HEK293 (cell line): ENCODE data around the gene RNF182.

Source experiments
- CTCF ChIA-PET: fragments of 350-600 bp; formaldehyde crosslinking; extraction: SDS; loops from one replicate; lab custom pipeline; 2021; ENCODE audit warnings: antibody characterized with exemption; lab: Yijun Ruan, JAX
- POLR2A ChIA-PET: fragments of 300-600 bp; formaldehyde crosslinking; extraction: SDS; loops from one replicate; lab custom pipeline; 2020; ENCODE audit warnings: antibody characterized with exemption, inconsistent platforms; lab: Yijun Ruan, JAX
- H3K27ac ChIP-seq: fragments of 200-500 bp; sonication (Bioruptor generic); 2 replicates; pipeline ENCODE4 v1.5.1; 2014; ENCODE audit warnings: low read depth, low read length, control low read depth, inconsistent platforms; ENCODE audit errors: extremely low read depth
- H3K36me3 ChIP-seq, 2 experiments: fragments of 200-500 bp in 1 of 2; sonication (Bioruptor generic) in 1 of 2; 1 replicate in 1 of 2; 2 replicates in 1 of 2; pipeline ENCODE4 v1.5.1; 2014 to 2017; ENCODE audit warnings: inconsistent platforms in 2 of 2, low read length in 2 of 2; ENCODE audit not compliant: control insufficient read depth in 2 of 2, insufficient read depth in 1 of 2
- H3K4me1 ChIP-seq: fragments of 200-500 bp; sonication (Bioruptor generic); 2 replicates; pipeline ENCODE4 v1.5.1; 2014; ENCODE audit warnings: mild to moderate bottlenecking, low read length, inconsistent platforms; ENCODE audit not compliant: control insufficient read depth, insufficient read depth
- H3K4me3 ChIP-seq: 2 replicates; pipeline ENCODE4 v1.5.1; 2011; ENCODE audit warnings: low read depth, mild to moderate bottlenecking, control low read depth, low read length, moderate library complexity
- H3K9me3 ChIP-seq: fragments of 200-500 bp; sonication (Bioruptor generic); 2 replicates; pipeline ENCODE4 v1.5.1; 2014; ENCODE audit warnings: low read depth, low read length, inconsistent platforms; ENCODE audit not compliant: control insufficient read depth, insufficient read depth
- SP3 ChIP-seq: fragments of 450-650 bp; formaldehyde crosslinking; IDR thresholded peaks from 2 replicates; pipeline ENCODE4 v1.5.1; 2016; ENCODE audit warnings: missing biosample characterization, missing genetic modification characterization
- ZBTB17 ChIP-seq: fragments of 450-650 bp; formaldehyde crosslinking; IDR thresholded peaks from 2 replicates; pipeline ENCODE4 v1.5.1; 2016; ENCODE audit warnings: missing biosample characterization, missing genetic modification characterization
- ZFHX2 ChIP-seq: fragments of 450-650 bp; formaldehyde crosslinking; conservative IDR thresholded peaks from 2 replicates; pipeline ENCODE4 v1.5.1; 2016; ENCODE audit warnings: missing biosample characterization, missing genetic modification characterization
- ZFP69B ChIP-seq: fragments of 450-650 bp; formaldehyde crosslinking; IDR thresholded peaks from 2 replicates; pipeline ENCODE4 v1.5.1; 2016; ENCODE audit warnings: missing biosample characterization, missing genetic modification characterization
- ZNF132 ChIP-seq: fragments of 450-650 bp; formaldehyde crosslinking; IDR thresholded peaks from 2 replicates; pipeline ENCODE4 v1.5.1; 2017; ENCODE audit warnings: missing biosample characterization, missing genetic modification characterization, borderline replicate concordance
- ZNF23 ChIP-seq: fragments of 450-650 bp; formaldehyde crosslinking; IDR thresholded peaks from 2 replicates; pipeline ENCODE4 v1.5.1; 2016; ENCODE audit warnings: missing biosample characterization, missing genetic modification characterization, borderline replicate concordance
- ZNF24 ChIP-seq: fragments of 450-650 bp; formaldehyde crosslinking; IDR thresholded peaks from 2 replicates; pipeline ENCODE4 v1.5.1; 2016; ENCODE audit warnings: missing biosample characterization, missing genetic modification characterization
- ZNF366 ChIP-seq: fragments of 450-650 bp; formaldehyde crosslinking; conservative IDR thresholded peaks from 2 replicates; pipeline ENCODE4 v1.5.1; 2016; ENCODE audit warnings: missing biosample characterization, missing genetic modification characterization
- ZNF433 ChIP-seq: fragments of 450-650 bp; formaldehyde crosslinking; IDR thresholded peaks from 2 replicates; pipeline ENCODE4 v1.5.1; 2016; ENCODE audit warnings: missing biosample characterization, missing genetic modification characterization, low read depth
- ZNF571 ChIP-seq: fragments of 450-650 bp; formaldehyde crosslinking; IDR thresholded peaks from 2 replicates; pipeline ENCODE4 v1.5.0; 2017; ENCODE audit warnings: missing biosample characterization, missing genetic modification characterization
- ZNF645 ChIP-seq: fragments of 450-650 bp; formaldehyde crosslinking; IDR thresholded peaks from 2 replicates; pipeline ENCODE4; 2016; ENCODE audit warnings: missing biosample characterization, missing genetic modification characterization
- ZNF76 ChIP-seq: fragments of 450-650 bp; formaldehyde crosslinking; IDR thresholded peaks from 2 replicates; pipeline ENCODE4; 2016; ENCODE audit warnings: low read depth, missing biosample characterization, missing genetic modification characterization, borderline replicate concordance
- ZNF768 ChIP-seq: fragments of 450-650 bp; formaldehyde crosslinking; IDR thresholded peaks from 2 replicates; pipeline ENCODE4 v1.5.1; 2018; ENCODE audit warnings: missing biosample characterization, mild to moderate bottlenecking, missing genetic modification characterization
- ZNF843 ChIP-seq: fragments of 450-650 bp; formaldehyde crosslinking; IDR thresholded peaks from 2 replicates; pipeline ENCODE4 v1.5.1; 2016; ENCODE audit warnings: missing biosample characterization, missing genetic modification characterization
- ZSCAN4 ChIP-seq: fragments of 450-650 bp; formaldehyde crosslinking; IDR thresholded peaks from 2 replicates; pipeline ENCODE4 v1.5.1; 2017; ENCODE audit warnings: missing biosample characterization, missing genetic modification characterization
- TF ChIP-seq, protein P1 (sequence below): fragments of 450-650 bp; formaldehyde crosslinking; IDR thresholded peaks from 2 replicates; pipeline ENCODE4 v1.5.1; 2016; ENCODE audit warnings: missing biosample characterization, missing genetic modification characterization
- TF ChIP-seq, protein P2 (sequence below): fragments of 450-650 bp; formaldehyde crosslinking; IDR thresholded peaks from 2 replicates; pipeline ENCODE4 v1.5.1; 2016; ENCODE audit warnings: missing biosample characterization, missing genetic modification characterization
- TF ChIP-seq, protein P3 (sequence below): fragments of 450-650 bp; IDR thresholded peaks from 2 replicates; pipeline ENCODE4 v1.5.1; 2018; ENCODE audit warnings: missing biosample characterization, mild to moderate bottlenecking, missing genetic modification characterization

The RNF182 gene

GRCh38 chr6:13907001-13907350 lies 17.8 kb upstream of the RNF182 start (continued):
- TF ChIP-seq, protein P1, sequence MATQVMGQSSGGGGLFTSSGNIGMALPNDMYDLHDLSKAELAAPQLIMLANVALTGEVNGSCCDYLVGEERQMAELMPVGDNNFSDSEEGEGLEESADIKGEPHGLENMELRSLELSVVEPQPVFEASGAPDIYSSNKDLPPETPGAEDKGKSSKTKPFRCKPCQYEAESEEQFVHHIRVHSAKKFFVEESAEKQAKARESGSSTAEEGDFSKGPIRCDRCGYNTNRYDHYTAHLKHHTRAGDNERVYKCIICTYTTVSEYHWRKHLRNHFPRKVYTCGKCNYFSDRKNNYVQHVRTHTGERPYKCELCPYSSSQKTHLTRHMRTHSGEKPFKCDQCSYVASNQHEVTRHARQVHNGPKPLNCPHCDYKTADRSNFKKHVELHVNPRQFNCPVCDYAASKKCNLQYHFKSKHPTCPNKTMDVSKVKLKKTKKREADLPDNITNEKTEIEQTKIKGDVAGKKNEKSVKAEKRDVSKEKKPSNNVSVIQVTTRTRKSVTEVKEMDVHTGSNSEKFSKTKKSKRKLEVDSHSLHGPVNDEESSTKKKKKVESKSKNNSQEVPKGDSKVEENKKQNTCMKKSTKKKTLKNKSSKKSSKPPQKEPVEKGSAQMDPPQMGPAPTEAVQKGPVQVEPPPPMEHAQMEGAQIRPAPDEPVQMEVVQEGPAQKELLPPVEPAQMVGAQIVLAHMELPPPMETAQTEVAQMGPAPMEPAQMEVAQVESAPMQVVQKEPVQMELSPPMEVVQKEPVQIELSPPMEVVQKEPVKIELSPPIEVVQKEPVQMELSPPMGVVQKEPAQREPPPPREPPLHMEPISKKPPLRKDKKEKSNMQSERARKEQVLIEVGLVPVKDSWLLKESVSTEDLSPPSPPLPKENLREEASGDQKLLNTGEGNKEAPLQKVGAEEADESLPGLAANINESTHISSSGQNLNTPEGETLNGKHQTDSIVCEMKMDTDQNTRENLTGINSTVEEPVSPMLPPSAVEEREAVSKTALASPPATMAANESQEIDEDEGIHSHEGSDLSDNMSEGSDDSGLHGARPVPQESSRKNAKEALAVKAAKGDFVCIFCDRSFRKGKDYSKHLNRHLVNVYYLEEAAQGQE (tag by site-specific recombination), result no peak
- TF ChIP-seq ZNF24 (no peak), ZNF843 (no peak), ZSCAN4 (tag by site-specific recombination) (no peak), ZNF132 (tag by site-specific recombination) (no peak), ZNF768 (tag by site-specific recombination) (no peak), ZNF76 (no peak), ZNF23 (no peak), ZNF571 (tag by site-specific recombination) (no peak), ZFHX2 (tag by site-specific recombination) (no peak), SP3 (tag by site-specific recombination) (no peak), ZFP69B (no peak), ZNF433 (tag by site-specific recombination) (no peak)
- TF ChIP-seq, protein P2, sequence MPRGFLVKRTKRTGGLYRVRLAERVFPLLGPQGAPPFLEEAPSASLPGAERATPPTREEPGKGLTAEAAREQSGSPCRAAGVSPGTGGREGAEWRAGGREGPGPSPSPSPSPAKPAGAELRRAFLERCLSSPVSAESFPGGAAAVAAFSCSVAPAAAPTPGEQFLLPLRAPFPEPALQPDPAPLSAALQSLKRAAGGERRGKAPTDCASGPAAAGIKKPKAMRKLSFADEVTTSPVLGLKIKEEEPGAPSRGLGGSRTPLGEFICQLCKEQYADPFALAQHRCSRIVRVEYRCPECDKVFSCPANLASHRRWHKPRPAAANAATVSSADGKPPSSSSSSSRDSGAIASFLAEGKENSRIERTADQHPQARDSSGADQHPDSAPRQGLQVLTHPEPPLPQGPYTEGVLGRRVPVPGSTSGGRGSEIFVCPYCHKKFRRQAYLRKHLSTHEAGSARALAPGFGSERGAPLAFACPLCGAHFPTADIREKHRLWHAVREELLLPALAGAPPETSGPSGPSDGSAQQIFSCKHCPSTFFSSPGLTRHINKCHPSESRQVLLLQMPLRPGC (tag by site-specific recombination), result no peak
- TF ChIP-seq, protein P3, sequence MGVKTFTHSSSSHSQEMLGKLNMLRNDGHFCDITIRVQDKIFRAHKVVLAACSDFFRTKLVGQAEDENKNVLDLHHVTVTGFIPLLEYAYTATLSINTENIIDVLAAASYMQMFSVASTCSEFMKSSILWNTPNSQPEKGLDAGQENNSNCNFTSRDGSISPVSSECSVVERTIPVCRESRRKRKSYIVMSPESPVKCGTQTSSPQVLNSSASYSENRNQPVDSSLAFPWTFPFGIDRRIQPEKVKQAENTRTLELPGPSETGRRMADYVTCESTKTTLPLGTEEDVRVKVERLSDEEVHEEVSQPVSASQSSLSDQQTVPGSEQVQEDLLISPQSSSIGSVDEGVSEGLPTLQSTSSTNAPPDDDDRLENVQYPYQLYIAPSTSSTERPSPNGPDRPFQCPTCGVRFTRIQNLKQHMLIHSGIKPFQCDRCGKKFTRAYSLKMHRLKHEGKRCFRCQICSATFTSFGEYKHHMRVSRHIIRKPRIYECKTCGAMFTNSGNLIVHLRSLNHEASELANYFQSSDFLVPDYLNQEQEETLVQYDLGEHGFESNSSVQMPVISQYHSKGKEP, result no peak

- peaks cover 1% of the 10 kb centered on the region; the same call in 1 of the 2 replicates for H3K4me1 ChIP-seq
- no peaks in the 10 kb centered on the region for H3K9me3 ChIP-seq
- H3K36me3 ChIP-seq, result no peaks in the 10 kb centered on the region
- H3K4me3 ChIP-seq, result no peak overlapping the region
- TF ChIP-seq ZBTB17 (tag by site-specific recombination), result no peak
- no peak for TF ChIP-seq ZNF645 (tag by site-specific recombination)
- peak; percentile 68 for TF ChIP-seq ZNF366
- ChIA-PET POLR2A (no interaction called here), CTCF (interaction anchor here (0.7 to 18.4 kb wide), 33 partner anchors 8 to 299 kb away, joined by 3 to 353 read pairs (median 6); partner anchors contain the start of gene RNF182)
- H3K27ac ChIP-seq, result no peak overlapping the region
Observed at GRCh38 chr6:13907614-13908215, 17.0 kb upstream of the RNF182 start.
